Inflammatory macrophage treated with lipopolysaccharide for 4 hours (primary cell): ENCODE measurements around the gene CYFIP2.

Experiments used
- DNase-seq: peaks from one replicate; pipeline ENCODE4 v3.0.0-alpha.2; 2020

Gene CYFIP2

DNA sequence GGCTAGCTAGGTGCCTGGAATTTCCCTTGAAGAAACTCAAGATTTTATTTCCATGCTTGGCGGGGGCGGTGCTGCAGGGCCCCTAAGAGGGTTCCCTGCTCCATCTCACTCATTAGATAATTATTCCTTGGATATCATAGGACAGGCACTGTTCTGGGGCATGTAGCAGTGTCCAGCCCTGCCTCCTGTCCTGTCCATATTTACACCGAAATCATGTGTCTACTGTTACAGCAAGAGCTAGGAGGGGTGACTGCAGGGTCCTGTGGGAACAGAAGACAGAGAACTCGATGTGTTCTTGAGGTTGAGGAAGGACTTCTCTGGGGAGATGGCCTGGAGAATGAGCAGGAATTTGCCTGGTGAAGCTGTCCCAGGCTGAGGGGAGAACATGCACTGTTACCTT is 96.6 kb downstream of the CYFIP2 start:
- no peak for DNase-seq

DNA sequence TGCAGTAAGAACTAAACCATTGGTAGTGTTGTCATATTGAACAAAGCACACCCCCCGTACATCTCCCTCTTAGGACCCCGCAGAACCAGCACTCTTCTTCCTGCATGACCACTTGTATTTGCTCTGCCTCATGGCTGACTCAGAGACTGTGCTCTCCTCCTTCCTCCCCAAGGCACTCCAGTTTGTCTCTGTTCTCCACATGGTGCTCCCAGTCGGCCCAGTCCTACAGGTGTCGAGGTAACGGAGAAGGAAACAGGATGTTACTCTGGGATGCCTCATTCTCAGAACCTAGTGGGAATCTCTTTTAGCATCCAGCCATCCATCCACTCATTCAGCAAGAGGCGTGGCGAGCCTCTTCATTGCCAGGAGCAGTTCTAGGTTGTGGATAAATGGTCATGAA is 97.1 kb downstream of the CYFIP2 start:
- DNase-seq: no peak

DNA sequence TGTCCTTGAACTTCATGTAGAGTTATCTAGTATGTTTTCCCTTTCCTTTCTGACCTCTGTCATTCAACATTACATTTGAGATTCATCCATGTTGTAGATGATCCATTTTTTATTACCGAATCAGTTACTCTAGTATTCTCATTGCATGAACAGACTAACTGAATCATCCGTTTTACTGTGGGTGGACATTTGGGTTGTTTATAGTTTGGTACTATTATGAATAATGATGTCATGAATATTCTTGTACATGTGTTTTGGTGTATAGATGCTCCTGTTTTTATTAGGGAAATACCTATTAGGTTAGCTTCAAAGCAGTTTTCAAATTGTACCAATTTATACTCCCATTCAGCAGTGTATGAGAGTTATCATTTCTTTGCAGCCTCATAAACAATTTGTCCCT is 99.8 kb downstream of the CYFIP2 start:
- no peak for DNase-seq

DNA sequence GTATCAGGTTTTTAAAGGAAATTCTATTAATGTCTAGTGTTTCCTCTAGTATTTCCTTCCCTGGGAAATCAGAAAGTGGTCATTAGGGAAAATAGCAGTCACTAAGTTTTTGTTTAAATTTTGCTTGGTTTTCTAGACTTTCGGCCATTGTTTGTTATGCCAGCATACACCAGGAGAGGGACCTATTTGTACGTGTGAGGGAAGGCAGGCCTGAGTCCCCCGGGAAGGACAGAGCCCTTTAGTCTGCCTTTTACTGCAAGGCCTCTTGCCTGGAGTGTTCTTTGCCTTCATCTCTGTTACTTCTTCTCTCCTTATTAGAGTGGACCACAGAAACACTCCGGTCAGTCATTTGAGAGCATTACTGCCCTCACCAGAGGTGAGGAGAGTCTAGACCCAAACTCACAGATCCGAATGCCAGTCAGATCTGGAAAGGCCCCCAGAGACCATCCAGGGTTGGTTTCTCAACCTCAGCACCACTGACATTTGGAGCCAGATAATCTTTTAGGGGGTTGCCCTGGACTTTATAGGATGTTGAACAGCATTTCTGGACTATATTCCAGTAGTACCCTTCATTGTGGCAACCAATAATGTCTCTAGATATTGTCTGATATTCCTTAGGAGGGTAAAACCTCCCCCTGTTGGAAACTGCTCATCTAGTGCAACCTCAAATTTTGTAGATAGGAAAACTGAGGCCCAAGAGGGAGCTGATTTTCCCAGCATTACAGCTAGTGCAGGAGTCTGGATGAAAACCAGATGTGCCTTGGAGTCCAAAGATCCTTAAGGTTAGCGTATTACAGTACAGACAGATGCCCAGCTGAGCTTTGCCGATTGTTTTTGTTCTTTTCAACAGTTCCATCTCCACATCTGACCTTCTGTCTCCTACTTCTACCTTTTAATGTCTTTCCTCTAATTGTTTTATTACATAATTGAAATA is 101.1 kb downstream of the CYFIP2 start:
- DNase-seq: no peak

DNA sequence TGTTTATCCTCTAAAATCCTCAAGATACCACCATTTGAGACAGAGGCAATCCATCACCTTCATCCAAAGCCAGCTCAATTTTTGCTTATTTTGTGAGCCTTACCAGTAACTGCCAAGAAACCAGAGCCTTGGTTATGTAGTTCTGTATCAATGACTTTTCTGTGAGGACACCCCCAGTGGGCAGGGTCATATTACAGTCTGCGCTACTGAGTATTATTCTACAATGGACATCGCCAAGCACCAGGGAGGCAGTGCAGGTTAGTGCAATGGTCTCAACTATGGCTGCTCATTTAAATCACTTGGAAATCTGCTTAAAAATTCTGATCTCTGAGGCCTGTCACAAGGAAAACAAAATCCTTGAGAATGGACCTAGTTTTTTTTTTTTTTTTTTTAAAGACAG is 103.6 kb downstream of the CYFIP2 start:
- no peak for DNase-seq

DNA sequence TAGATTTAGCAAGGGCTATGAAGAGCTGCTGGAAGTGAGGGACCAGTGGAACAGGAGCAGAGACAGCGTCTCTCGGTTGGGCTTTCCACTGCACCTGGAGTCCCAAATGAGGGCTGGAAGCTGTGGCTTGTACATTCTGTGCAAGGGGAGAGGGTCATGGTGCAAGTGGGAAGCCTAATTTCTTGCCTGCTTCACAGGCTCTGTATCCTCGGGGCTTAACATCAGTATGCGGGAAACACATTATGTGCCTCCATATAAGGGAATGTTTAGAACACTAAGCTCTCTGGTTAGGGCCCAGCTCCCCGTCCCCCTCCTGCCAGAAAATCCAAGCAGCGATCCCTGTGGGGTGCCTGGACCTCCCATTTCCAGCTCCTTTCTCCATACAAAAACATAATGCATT is 105.0 kb downstream of the CYFIP2 start:
- DNase-seq: no peak

DNA sequence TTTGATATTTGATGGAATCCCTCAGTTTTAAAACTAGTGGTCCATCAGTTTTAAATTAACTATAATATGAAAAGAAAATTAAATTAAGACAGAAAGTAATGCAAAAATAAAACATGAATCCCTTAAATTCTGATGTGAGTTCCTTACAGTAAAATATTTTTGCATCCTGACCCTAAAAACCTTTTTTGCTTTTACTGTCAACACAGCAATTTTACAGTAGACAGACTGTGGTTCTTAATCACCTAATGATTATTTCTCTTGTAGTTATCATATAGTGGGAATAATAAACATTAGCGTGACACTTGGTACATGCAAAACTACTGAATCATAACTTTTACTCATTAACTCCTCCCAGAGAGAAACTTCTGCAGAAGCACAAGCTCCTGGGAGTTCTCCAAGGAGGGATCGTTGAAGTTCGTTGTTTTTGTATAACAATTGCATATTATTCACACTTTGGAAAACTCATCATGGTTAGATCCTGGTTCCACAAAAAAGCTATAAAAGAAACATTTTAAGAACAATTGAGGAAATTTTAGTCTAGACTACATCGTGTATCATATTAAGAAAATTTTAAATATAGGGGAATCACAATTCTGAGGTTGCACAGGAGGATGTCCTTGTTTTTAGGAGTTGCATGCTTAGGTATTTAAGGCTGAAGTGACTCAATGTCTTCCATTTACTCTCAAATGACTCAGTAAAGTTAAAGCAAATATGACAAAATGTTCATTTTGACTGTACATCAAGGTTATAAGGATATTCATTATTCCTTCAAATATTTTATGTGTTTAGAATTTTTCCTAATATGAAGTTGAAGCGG is 105.9 kb downstream of the CYFIP2 start:
- DNase-seq: no peak

DNA sequence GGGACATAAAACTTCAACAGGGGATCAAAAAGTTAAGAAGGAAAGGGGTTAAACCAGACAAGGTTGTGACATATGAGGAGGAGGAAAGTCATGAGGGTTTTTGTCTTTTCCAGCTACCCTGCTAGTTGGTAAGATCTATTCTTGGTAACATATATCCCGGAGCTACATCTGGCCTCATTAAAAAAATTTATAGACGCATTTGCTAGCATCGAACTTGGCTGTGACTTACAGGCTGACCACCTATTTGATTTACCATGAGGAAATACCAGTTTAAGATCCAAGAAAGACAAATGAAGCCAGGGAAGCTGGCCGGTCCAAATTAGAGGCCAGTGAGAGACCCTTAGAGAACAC is 106.5 kb downstream of the CYFIP2 start:
- DNase-seq: no peak

DNA sequence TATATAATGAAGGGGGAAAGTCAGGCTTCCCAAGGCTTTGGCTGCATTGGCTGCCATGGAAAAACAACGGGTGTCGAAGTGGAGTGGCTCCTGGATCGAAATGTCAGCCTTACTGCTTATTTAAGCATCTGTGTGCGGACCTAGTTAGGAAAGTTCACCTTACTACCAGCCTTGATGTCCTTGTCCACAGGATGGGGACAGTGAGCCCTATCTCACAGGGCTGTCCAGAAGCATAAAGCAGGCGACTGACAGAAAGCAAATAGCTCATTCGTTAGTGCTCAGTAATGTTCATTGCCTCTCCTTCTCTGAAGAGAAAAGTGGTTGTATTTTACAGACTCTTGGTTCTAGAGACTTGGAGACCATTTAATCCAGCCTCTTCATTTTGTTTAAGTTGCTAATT is 112.6 kb downstream of the CYFIP2 start:
- no peak for DNase-seq

DNA sequence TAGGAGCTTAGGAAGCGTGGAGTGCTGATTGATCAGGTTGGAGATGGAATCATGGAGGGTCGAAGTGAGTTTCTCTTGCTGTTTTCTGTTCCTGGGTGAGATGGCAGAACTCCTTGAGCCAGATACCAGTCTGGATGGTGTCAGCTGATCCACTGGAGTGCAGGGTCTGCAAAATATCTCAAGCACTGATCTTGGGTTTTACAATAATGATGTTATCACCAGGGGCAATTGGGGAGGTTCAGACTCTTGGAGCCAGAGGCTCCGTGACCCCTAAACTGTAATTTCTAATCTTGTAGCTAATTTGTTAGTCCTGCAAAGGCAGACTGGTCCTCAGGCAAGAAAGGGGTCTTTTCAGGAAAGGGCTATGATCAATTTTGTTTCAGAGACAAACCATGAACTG is 114.1 kb downstream of the CYFIP2 start:
- DNase-seq: no peak

DNA sequence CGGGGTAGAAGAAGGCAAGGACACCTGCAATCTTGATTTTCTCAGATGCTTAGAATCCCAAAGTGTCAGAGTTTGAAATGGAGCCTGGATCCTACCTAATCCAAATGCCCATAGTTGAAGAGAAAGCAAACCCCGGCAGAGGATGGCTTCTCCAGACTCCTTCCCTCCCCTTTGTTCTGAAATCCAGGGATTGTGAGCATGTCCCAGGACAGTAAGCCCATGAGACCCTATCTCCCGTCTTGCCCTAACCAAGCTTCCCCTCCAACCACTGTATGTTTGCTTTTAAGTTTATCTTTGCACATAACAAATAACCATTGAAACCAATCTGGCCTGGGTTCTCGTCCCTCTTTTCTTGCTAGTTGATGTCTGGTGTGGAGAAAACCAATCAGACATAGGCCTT is 115.8 kb downstream of the CYFIP2 start:
- no peak for DNase-seq

DNA sequence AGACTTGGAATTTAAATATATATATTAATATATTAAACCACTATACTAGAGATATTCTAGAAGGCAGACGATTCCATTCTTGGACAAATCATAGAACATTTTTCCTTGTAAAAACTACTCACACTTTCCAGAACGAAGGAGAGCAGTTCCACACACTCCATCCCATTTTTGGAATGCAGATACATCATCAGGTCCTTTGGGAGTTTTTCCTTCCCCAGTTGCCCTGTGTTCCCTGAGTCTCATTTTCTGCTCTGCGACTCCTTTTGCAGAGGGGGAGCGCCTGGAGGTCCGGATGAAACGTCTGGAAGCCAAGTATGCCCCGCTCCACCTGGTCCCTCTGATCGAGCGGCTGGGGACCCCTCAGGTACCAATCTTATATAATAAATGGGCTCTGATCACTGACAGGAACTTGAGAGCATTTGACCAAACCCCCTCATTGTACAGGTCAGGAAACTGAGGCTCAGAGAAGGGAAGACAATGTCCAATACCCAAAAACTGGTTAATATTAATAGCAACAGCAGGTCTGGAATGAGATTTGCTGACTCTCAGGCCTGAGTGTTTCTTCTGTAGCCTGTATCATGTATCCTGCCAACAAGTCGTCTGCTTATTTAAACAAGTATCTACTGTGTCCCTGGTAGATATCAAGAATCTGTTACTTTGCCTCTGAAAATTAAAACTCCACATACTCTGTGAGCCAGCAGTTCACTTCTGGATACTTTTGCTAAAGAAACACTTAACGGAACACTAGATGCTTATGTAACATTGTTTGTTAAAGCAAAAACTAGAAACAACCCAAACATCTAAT is 117.3 kb downstream of the CYFIP2 start:
- DNase-seq: no peak

DNA sequence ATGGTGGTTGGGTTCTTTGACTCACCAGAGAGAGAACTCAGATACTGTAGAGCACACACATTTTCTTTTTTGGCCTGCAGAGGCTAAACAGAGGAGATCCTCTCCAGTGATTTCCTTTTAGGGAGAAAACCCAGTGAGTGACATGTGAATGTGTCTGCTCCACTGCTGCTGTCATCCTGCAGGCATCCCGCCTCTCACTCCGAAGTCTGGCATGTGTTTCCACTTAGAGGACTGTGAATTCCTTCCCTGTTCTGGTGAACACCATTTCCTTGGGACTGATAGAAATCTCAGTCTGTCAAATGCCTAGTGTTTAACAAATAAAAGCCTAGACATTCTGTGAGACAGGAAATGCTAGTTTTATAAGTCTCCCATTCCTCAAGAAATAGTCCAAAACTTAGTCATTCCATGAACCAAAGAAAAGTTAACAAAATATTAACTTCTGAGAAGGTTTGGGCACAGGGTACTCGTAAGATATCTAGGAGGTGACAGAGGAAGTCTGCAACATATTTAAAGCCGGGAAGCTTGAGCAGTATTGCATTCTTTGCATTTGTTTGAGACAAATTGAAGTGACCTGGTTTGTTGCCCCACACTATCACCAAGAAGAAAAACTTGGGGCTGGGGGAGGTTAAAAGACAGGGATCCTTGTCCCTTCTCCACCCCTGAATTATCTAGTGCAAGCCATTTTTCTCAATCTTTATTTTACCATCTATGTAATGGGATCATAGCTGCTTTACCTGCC is 119.2 kb downstream of the CYFIP2 start:
- no peak for DNase-seq

DNA sequence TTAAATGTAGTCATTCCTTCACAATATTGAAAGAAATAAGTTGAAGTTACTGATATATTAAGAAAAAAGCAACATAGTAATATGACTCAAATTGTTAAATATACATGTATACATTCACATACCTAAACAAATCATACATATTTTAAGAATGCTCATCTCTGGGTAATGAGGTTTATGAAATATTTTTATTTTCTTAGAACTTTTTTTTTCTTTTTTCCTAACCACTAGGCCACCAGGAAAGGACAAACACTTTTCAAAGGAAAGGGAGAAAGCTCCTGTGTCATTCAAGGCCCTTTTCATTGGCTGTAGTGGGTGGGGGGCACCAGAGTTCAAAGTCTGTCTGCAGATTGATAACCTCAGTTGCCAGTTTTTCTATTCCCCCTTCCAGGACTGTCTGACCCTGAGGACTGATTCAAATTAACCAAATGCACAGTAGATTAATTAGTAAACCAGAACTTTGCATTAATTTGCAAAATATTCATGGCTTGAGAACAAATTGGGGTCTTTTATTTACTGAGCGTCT is 121.2 kb downstream of the CYFIP2 start:
- DNase-seq: no peak

DNA sequence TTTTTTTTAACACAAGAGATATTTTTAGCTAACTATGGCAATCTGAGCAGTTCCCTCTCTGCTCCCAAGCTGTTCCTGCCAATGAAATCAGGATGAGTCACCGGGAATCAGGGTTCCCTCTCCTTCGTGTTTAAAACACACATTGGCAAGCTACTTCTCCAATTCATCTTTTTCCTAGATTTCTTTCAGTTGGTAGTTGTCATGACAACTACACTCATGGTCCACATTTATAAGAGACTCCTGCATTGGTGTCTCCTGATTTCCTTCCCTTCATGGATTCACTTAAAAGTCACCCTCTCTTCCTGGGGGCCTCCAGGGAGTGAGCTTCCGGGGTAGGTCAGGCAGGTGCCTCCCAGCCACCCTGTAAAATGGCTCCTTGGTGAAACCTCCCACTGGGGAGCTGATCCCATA is 121.8 kb downstream of the CYFIP2 start:
- DNase-seq: no peak

DNA sequence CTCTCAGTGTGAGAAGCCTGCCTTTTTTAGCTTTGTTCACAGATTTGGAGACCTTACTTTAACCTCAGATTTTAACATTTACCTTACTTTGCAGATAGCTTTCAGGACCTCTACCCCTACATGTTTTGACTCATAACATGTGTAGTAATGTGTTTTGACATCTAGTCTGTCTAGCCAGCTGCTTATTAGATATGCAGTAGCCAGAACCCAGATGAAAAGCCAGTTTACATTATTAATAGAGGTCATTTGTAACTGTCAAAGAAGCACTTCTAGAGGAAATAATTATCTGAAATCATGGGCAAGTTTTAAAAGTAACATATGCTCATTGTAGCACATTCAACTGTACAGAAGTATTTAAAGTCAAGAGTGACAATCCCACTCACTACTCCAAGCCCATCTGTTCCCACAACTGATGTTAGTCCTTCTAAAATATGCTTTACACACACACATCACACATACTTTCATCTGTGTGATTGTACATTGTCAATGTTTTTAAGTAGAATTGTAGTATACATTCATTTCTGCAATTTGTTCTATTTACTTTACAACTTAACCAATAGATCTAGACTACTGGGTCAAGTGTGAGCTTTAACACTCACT is 122.3 kb downstream of the CYFIP2 start:
- DNase-seq: no peak

DNA sequence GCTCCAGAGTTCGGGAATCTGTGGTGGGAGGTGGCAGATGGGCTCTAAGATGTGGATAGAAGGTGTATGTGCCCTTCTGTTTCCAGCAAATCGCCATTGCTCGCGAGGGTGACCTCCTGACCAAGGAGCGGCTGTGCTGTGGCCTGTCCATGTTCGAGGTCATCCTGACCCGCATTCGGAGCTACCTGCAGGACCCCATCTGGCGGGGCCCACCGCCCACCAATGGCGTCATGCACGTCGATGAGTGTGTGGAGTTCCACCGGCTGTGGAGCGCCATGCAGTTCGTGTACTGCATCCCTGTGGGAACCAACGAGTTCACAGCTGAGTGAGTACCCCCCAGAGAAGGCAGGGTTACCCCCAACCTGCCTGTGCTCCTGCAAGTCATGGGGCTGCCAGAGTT is 123.2 kb downstream of the CYFIP2 start:
- no peak for DNase-seq

DNA sequence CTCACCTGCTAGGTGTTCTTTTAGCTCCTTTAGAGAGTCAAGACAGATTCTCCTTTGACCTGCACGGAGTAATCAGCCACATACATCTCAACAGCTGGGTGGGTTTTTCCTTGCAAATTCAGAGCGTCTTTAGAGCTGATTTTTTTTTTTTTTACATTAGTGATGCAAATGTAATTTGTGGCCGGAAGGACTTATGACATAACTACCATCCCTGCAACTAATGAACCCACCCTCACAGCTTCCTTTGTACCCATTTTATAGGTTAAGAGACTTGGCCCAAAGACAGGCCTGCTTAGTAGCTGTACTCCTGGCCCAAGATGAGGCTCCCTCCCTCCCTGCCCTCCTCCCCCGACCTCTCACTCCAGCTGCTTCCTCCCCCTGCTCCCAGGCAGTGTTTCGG is 124.2 kb downstream of the CYFIP2 start:
- no peak for DNase-seq

DNA sequence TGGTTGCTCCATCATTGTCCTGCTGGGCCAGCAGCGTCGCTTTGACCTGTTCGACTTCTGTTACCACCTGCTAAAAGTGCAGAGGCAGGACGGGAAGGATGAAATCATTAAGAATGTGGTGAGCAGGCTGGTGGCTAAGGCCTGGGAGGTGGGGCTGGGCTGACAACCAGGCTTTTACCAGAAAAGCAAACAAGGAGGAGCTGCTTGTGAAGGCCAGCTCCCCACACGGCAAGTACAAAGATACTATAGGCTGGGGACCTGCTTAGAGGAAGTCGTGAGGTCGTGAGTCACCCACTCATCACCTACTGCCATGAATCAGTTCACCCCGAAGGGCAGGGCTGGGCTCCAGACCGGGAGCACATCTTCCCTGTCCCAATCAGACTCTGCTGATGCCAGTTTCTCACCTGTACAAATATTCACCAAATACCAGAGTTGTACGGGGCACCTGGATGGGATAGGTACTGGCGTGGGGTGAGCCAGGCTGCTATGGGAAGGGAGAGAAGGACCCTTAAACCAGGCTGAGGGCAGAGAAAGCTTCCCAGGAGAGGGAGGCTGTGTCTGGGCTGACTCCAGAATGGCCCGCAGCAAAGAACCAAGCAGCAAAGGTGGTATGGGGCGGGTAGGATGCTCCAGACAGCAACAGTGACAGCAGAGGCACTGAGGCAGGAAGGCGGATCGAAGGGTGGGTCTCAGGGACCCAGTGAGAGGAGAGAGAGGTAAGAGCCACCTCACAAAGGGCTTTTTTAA is 124.8 kb downstream of the CYFIP2 start:
- DNase-seq: no peak

DNA sequence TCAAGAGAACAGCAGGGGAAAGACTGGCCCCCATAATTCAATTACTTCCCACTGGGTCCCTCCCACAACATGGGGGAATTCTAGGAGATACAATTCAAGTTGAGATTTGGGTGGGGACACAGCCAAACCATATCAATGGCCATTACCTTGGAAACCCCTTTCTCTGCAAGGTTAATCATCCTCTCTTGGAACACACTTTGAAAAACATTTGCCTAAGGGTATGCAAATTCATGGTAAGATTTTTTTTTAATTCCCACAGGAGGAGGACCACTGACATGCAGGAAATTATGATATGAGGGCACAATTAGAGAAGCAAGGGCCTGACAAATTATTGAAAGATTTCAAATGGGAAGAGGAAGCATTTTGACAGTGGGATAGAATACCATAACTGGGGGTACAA is 132.4 kb downstream of the CYFIP2 start:
- no peak for DNase-seq
